Ishikawa (cell line): Measurements from ENCODE around the gene NLGN1.

Source experiments
- CEBPB ChIP-seq: IDR thresholded peaks from 2 replicates; pipeline ENCODE4 v1.6.1; 2012
- CREB1 ChIP-seq: IDR thresholded peaks from 2 replicates; pipeline ENCODE4 v1.6.1; 2012; ENCODE audit warnings: low read depth
- EGR1 ChIP-seq: IDR thresholded peaks from 2 replicates; pipeline ENCODE4 v1.6.1; 2012
- EP300 ChIP-seq: IDR thresholded peaks from 2 replicates; pipeline ENCODE4 v1.6.1; 2012; ENCODE audit warnings: borderline replicate concordance
- FOXM1 ChIP-seq: IDR thresholded peaks from 2 replicates; pipeline ENCODE4 v1.6.1; 2012; ENCODE audit warnings: low read depth, borderline replicate concordance
- NFIC ChIP-seq: IDR thresholded peaks from 2 replicates; pipeline ENCODE4 v1.6.1; 2012
- RAD21 ChIP-seq: IDR thresholded peaks from 2 replicates; pipeline ENCODE4 v1.6.1; 2012; ENCODE audit warnings: low read depth
- REST ChIP-seq: IDR thresholded peaks from 2 replicates; pipeline ENCODE4 v1.6.1; 2012; ENCODE audit warnings: low read depth, mild to moderate bottlenecking
- TAF1 ChIP-seq: IDR thresholded peaks from 2 replicates; pipeline ENCODE4 v1.6.1; 2012; ENCODE audit warnings: low read depth, mild to moderate bottlenecking
- TCF12 ChIP-seq: IDR thresholded peaks from 2 replicates; pipeline ENCODE4 v1.6.1; 2012; ENCODE audit warnings: low read depth
- TEAD4 ChIP-seq: IDR thresholded peaks from 2 replicates; pipeline ENCODE4 v1.6.1; 2012
- YY1 ChIP-seq: IDR thresholded peaks from 2 replicates; pipeline ENCODE4 v1.6.1; 2012; ENCODE audit warnings: low read depth
- ZBTB7A ChIP-seq: IDR thresholded peaks from 2 replicates; pipeline ENCODE4 v1.6.1; 2012; ENCODE audit warnings: low read depth
- TF ChIP-seq, protein P1 (sequence below): IDR thresholded peaks from 2 replicates; pipeline ENCODE4 v1.6.1; 2012
- TF ChIP-seq, protein P2 (sequence below): IDR thresholded peaks from 2 replicates; pipeline ENCODE4 v1.6.1; 2012

NLGN1 gene

DNA sequence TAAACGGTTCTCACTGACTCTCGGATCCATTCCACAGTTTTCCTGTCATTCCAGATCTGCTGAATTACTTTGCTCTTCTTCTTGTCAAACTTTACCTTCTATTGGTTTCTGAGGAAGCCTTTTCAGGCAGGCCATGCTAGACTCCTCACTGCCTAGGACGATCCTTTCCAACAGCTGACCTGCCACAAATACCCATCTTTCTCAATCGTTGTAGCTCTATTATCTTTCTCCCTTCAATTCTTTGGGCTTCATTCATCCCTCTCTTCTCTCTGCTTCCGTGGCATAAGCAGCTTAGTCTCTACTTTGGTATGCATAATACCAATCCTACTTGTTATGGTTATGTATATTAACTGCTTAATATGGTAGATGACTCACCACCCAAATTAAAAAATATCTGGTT is 421.8 kb downstream of the NLGN1 start:
- no peak for TF ChIP-seq RAD21
- TF ChIP-seq ZBTB7A, result no peak

DNA sequence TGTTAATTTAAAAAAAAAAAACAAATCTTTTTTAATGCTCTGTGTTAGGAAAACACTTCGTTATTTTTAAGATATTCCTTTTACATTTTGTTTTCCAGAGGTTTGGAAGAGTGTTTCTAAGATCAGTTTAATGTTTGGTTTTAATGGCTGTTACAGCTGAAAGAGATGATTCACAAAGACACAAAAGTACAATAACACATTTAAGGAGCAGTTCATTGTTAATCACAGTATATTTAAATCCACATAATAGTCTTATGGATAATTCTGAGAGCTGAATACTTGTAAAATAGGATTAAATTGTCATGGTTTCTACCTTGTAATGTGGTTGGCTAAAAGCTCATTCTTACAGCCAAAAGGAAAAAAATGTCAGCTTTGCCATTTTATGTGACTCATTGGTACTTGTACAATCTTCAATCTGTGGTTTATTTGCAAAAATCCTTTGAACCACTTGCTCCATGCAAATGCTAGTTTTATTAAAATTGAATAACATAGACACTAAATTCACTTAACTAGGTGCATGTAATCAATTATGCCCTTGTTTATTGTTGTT is 426.4 kb downstream of the NLGN1 start:
- TF ChIP-seq CREB1 (no peak), TCF12 (no peak), ZBTB7A (no peak), CEBPB (no peak), EP300 (no peak), TAF1 (no peak), YY1 (no peak), RAD21 (no peak), FOXM1 (no peak), REST (no peak), TEAD4 (no peak), NFIC (no peak), EGR1 (no peak)
- TF ChIP-seq, protein P1, sequence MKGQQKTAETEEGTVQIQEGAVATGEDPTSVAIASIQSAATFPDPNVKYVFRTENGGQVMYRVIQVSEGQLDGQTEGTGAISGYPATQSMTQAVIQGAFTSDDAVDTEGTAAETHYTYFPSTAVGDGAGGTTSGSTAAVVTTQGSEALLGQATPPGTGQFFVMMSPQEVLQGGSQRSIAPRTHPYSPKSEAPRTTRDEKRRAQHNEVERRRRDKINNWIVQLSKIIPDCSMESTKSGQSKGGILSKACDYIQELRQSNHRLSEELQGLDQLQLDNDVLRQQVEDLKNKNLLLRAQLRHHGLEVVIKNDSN, result no peak
- TF ChIP-seq, protein P2, sequence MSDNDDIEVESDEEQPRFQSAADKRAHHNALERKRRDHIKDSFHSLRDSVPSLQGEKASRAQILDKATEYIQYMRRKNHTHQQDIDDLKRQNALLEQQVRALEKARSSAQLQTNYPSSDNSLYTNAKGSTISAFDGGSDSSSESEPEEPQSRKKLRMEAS, result no peak

DNA sequence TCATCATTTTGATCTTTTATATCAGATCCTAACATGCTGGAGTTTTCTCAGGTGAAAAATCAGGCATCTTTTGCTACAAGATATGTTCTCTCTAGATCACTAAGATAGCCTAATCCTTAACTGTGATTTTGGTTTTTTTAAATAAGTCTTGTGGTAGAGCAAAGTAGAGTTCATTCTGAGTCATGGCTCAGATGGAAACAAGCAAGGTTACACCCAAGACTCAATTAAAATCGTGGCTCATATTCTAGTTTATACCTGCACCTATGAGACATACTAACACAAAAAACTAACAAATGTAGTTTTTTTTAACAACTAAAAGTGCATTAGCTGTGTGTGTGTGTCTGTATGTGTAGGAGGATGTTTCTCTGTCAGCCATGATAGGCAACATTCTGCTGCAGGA is 428.2 kb downstream of the NLGN1 start:
- TF ChIP-seq TCF12 (no peak), ZBTB7A (no peak), EGR1 (no peak), CEBPB (no peak), YY1 (no peak), RAD21 (no peak), NFIC (no peak), EP300 (no peak), FOXM1 (no peak), TEAD4 (no peak), CREB1 (no peak), REST (no peak), TAF1 (no peak)
- TF ChIP-seq, protein P1, result no peak
- TF ChIP-seq, protein P2, result no peak

DNA sequence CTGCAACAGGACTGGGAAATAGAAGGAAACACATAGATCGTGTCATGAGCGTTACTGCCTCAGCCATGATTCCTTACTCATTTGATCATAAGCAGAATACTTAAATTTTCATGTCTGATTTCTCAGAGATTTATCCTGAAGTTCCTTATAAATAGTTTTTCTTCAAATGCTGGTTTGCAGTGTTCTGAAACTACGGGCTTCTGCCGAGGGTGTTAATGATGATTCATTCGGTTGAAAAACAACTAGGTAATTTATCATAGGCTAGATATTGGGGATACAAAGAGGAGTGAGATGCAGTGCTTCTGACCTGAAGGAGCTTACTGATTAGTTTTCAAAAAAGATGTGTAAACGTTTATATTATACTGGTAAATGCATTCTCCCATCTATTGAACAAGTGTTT is 428.9 kb downstream of the NLGN1 start:
- no peak for TF ChIP-seq EP300
- no peak for TF ChIP-seq REST
- TF ChIP-seq CREB1, result no peak
- TF ChIP-seq EGR1, result no peak
- TF ChIP-seq, protein P2, result no peak
- TF ChIP-seq NFIC, result no peak
- TF ChIP-seq, protein P1, result no peak
- TF ChIP-seq CEBPB, result no peak
- TF ChIP-seq YY1, result no peak
- no peak for TF ChIP-seq TAF1
- TF ChIP-seq ZBTB7A, result no peak
- TF ChIP-seq TEAD4, result no peak
- no peak for TF ChIP-seq FOXM1
- TF ChIP-seq RAD21, result no peak
- no peak for TF ChIP-seq TCF12
